ENCODE results near the gene MAST4.

Gene MAST4

GRCh38 chr5:67090593-67090992 lies 494.4 kb downstream of the MAST4 start:
- Histone ChIP-seq H2AFZ (ENCODE audit: low read length) (no peak overlapping the region), H3K27me3 (replicated peaks; ENCODE audit: insufficient read depth, low read length) (no peaks in the 10 kb centered on the region), H3K4me1 (ENCODE audit: low read length) (no peaks in the 10 kb centered on the region), H3K27ac (ENCODE audit: low read length) (no peak overlapping the region), H3K4me2 (ENCODE audit: low read depth, low read length) (no peak overlapping the region), H3K4me3 (ENCODE audit: low read length) (no peak overlapping the region), H3K9me2 (replicated peaks; ENCODE audit: insufficient read depth, low read length) (no peaks in the 10 kb centered on the region), H3K9me3 (replicated peaks; ENCODE audit: insufficient read depth, low read length) (no peaks in the 10 kb centered on the region), H3F3A (ENCODE audit: insufficient read depth, low read length) (no peaks in the 10 kb centered on the region), H4K20me1 (ENCODE audit: insufficient read depth, low read length) (no peaks in the 10 kb centered on the region), H3K9ac (ENCODE audit: low read length) (no peak overlapping the region), H3K79me2 (ENCODE audit: low read length) (no peaks in the 10 kb centered on the region), H3K36me3 (replicated peaks; ENCODE audit: insufficient read depth, low read length) (no peaks in the 10 kb centered on the region)
- no peak for DNase-seq
- TF ChIP-seq EZH2 (optimal IDR thresholded peaks at IDR 0.05; ENCODE audit: low read depth, low read length) (no peak), CTCF (IDR thresholded peaks at IDR 0.05; ENCODE audit: low read length) (no peak), EZH2phosphoT487 (IDR thresholded peaks at IDR 0.05; ENCODE audit: low read length) (no peak)

DNA sequence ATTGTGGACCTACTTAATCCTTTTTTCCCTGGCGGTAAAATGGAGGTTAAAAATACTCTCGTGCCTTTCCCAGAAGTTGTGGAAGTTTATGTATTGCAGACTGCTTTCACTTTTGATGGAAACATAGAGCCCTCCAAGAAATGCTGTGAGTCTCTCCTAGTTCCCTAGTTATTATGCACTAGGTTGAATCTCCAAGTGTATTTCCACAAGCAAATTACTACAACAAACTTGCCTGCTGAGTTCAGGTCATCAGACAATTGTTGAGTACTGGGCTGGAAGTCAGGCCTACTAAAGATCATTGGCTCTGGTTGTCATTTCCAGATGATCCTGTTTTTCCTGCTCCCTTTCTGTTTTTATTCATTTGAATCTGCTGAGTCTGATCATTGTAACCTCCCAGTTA lies 496.3 kb downstream of the MAST4 start:
- H3K27me3 ChIP-seq (replicated peaks; ENCODE audit: insufficient read depth, low read length): no peaks in the 10 kb centered on the region
- H3K27ac ChIP-seq (ENCODE audit: low read length): no peak overlapping the region
- DNase-seq: no peak

DNA sequence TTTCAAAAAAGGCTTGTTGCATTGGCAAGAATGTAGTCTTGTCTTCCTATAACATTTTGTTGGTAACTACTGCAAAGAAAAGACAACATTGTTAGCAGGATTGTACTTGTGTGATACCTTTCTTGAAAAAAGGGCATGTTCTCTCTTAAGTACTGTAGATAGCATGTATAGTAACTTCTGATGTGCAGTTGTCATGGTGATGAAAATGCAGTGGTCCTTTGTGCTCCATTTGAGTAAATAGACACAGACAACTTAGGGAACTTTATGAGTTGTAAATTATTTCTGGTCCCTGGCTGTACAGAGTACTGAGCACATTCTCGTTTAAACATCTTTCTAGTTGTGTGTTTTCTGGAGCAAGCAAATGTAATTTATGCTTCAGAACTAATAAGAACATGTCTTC lies 497.1 kb downstream of the MAST4 start:
- Histone ChIP-seq H2AFZ (ENCODE audit: low read length) (no peak overlapping the region), H3K36me3 (replicated peaks; ENCODE audit: insufficient read depth, low read length) (no peaks in the 10 kb centered on the region), H3K27ac (ENCODE audit: low read length) (no peak overlapping the region), H3K9ac (ENCODE audit: low read length) (no peak overlapping the region), H3K4me1 (ENCODE audit: low read length) (no peaks in the 10 kb centered on the region), H3K4me2 (ENCODE audit: low read depth, low read length) (no peak overlapping the region), H3K27me3 (replicated peaks; ENCODE audit: insufficient read depth, low read length) (no peaks in the 10 kb centered on the region), H3K9me3 (replicated peaks; ENCODE audit: insufficient read depth, low read length) (no peaks in the 10 kb centered on the region), H3F3A (ENCODE audit: insufficient read depth, low read length) (no peaks in the 10 kb centered on the region), H4K20me1 (ENCODE audit: insufficient read depth, low read length) (no peaks in the 10 kb centered on the region), H3K9me2 (replicated peaks; ENCODE audit: insufficient read depth, low read length) (no peaks in the 10 kb centered on the region), H3K4me3 (ENCODE audit: low read length) (no peak overlapping the region), H3K79me2 (ENCODE audit: low read length) (no peaks in the 10 kb centered on the region)
- DNase-seq: no peak
- TF ChIP-seq EZH2 (optimal IDR thresholded peaks at IDR 0.05; ENCODE audit: low read depth, low read length): no peak
- no peak for TF ChIP-seq CTCF (IDR thresholded peaks at IDR 0.05; ENCODE audit: low read length)
- no peak for TF ChIP-seq EZH2phosphoT487 (IDR thresholded peaks at IDR 0.05; ENCODE audit: low read length)

More for the DNA sequence above, 496.3 kb downstream of the MAST4 start:
- H3K9me2 ChIP-seq (replicated peaks; ENCODE audit: insufficient read depth, low read length): no peaks in the 10 kb centered on the region
- no peaks in the 10 kb centered on the region for H3K9me3 ChIP-seq (replicated peaks; ENCODE audit: insufficient read depth, low read length)
- no peak overlapping the region for H3K4me3 ChIP-seq (ENCODE audit: low read length)
- no peak overlapping the region for H2AFZ ChIP-seq (ENCODE audit: low read length)
- no peaks in the 10 kb centered on the region for H3K79me2 ChIP-seq (ENCODE audit: low read length)
- H3K4me1 ChIP-seq (ENCODE audit: low read length): no peaks in the 10 kb centered on the region
- H3K9ac ChIP-seq (ENCODE audit: low read length): no peak overlapping the region
- H3K4me2 ChIP-seq (ENCODE audit: low read depth, low read length): no peak overlapping the region
- TF ChIP-seq CTCF (IDR thresholded peaks at IDR 0.05; ENCODE audit: low read length) (no peak), EZH2phosphoT487 (IDR thresholded peaks at IDR 0.05; ENCODE audit: low read length) (no peak), EZH2 (optimal IDR thresholded peaks at IDR 0.05; ENCODE audit: low read depth, low read length) (no peak)
- H3K36me3 ChIP-seq (replicated peaks; ENCODE audit: insufficient read depth, low read length): no peaks in the 10 kb centered on the region
- H3F3A ChIP-seq (ENCODE audit: insufficient read depth, low read length): no peaks in the 10 kb centered on the region
- no peaks in the 10 kb centered on the region for H4K20me1 ChIP-seq (ENCODE audit: insufficient read depth, low read length)

All from MM.1S (cell line).